HG02642 (cell line): ENCODE data around the gene CDC27.
A peak's percentile ranks its signal among the peaks of the same experiment; 100 is the strongest.
"Not testable (repeated sequence)": the region's sequence is repeated elsewhere in the genome, so short reads cannot be mapped to it uniquely, and the experiment has no call there.

Experiments
- ATAC-seq: cut with Tn5 transposase; IDR thresholded peaks from one replicate; pipeline ENCODE4 v1.9.1; 2021; ENCODE audit warnings: mild to moderate bottlenecking; ENCODE audit not compliant: unreplicated experiment, poor library complexity

CDC27 gene

DNA sequence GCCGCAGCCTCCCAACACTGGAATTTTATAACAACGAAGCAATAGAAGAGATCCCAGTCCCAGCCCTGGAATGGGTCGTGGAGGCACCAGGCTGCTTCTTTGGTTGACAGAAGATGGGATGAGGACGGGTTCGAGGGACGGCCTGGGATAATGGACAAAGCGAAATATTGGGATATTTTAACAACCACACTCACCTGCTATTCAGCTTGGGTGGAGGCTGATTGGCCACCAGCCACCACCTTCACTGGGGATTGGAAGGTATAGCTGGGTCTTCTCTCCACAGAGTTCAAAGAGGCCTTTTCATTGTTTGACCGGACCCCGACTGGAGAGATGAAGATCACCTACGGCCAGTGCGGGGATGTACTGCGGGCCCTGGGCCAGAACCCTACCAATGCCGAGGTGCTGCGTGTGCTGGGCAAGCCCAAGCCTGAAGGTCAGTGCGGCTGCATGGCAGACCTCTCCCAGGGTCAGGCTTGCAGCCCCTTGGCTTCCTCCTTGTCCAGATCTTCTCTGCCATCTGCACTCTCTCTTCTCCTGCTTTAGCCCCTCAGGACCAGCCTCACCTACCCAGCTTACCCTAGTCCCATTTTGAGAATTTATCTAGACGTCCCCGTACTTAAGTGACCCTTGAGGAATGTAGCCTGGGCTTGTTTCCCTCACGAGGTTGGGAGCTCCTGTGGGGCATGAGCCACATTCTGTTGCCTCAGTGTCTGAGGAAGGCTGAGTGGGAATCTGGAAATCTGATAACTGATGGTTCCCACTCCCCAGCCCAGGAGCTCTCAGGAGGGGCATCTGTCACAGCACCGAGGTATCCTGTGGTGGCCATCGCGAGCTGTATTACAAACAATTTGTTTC, 30.8 kb upstream of the CDC27 start:
- no peak for ATAC-seq

DNA sequence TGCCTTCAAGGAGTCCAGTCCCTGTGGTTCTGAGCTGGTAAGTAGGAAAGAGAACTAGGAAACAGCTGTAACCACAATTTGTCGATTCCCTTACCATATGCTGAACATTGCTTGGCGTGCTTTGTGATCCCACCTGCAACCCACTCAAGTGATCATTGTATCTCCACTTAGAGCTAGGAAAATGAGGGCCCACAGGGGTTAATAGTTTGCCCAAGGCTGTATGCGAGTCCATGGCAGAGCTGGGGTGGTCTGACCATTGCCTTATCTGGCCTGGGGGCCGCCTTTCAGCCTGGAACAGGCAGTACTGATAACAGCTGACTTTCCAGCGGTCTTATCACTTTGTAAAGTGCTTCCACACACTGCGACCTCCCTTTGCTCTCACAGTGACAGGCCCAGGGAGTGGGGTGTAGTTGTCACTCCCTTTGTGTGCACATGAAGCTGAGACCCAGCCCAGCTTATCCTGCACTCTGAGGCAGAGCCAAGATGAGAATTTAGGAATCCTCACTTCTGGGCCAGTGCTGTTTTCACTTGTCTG, 29.9 kb upstream of the CDC27 start:
- no peak for ATAC-seq

DNA sequence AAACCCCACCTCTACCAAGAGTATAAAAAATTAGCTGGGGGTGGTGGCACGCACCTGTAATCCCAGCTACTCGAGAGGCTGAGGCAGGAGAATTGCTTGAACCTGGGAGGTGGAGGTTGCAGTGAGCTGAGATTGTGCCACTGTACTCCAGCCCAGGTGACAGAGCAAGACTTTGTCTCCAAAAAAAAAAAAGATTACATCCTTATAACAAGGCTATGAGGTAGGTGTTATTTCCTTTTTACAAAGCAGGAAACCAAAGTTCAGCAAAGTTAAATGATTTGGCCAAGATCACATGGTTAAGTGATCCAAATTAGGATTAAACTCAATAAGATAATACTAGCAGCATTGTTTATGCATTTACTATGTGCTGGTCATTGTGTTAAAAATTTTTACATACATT, 28.2 kb upstream of the CDC27 start:
- ATAC-seq, result not testable (repeated sequence)

DNA sequence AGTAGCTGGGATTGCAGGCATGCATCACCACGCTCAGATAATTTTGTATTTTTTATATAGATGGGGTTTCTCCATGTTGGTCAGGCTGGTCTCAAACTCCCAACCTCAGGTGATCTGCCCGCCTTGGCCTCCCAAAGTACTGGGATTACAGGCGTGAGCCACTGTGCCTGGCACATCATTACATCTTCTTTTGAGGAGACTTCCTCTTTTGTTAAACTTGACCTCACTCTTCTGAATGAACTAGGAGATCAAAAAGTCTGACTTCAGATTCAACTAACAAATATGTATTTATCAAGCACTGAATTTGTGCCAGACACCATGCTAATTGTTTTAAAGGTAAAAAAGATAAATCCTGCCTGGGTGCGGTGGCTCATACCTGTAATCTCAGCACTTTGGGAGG, 27.7 kb upstream of the CDC27 start:
- not testable (repeated sequence) for ATAC-seq

DNA sequence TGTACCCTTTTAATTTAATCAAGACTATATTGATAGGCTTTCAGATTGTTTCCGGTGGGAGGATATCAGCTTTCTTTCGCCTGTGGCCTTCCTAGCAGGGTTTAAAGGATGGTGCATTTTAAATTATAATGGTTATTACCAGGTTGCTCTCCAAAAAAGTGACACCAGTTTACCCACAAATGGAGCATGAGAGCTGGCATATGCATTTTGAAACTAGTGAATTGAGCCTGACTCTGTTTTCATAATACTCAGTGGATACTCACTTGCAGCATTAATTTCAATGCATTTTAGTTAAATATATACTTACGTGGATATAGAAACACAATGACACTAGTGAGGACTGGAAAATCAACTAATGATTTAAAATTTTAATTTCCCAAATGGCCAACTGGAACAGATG, 25.8 kb upstream of the CDC27 start:
- ATAC-seq, result no peak

DNA sequence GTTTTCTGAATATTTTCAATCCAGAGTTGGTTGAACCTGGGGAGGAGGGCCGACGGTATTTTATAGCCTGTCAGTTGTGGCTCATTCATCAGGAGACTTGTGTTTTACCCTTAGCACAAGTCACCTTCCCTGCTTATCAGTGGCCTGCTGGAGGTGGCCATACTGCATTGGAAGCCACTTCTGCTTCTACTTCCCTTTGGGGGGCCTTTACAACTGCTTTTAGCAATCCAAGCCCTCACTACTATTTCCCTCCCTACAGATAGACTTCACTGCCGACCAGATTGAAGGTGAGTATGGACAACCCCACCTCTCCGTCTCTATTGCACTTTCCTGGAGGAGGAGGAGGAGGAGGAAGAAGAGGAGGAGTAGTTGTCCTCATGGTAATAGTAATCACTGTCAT, 24.4 kb upstream of the CDC27 start:
- no peak for ATAC-seq

DNA sequence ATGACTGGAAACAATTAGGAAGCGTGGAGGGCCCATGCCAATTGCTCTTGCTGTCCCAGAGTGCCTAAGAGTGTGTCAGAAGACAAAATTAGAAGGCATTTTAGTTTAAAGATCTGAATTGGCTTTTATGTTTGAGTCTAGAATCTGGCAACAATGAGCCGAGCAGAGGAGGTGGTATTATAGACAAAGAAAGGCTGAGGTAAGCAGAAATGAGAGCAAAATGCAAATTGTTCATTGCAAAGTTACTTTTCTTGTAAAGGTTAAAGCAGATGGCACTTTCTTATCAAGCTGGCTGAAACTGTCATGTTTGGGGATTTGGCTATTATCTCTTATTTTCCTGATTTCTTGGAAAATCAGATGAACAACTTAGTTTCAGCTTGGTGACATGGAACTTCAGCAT, 23.4 kb upstream of the CDC27 start:
- no peak for ATAC-seq

DNA sequence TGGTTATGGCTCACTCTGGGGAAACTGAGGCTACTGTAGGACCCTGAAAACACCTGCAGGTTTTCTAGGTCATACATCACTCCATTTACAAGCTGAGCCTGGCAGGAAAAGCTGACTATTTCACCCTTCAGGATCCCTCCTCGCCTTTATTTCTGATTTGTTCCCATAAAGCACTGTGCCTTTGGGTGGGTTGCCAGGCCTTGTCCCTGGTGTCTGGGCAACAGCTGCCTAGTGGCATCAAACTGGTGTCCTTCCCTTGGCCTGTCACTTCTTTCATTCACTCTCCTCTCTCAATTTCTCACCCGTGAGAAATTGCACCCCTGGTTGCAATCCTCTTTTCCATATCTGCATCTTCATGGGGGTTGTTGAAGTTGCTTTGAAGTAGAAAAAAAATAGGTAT, 21.7 kb upstream of the CDC27 start:
- ATAC-seq, result no peak

DNA sequence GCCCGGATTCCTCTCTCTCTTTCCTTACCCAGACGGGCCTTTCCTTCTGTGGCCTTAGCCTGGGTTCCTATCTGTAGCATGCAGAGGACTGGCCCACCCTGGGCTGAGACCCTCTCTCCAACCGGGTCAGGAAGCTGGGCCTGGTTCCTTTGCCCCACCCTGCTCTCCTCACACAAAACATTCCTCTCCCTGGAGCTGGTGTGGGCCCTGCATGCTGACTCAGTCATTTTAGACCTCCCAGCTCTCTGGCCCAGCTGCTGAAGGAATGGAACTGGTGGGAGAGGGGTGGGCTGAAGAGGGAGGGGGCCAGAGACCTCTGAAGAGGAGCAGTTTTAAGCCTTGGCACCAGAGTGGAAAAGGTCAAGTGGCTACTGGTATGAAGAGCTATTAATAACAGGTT, 21.0 kb upstream of the CDC27 start:
- ATAC-seq, result no peak

DNA sequence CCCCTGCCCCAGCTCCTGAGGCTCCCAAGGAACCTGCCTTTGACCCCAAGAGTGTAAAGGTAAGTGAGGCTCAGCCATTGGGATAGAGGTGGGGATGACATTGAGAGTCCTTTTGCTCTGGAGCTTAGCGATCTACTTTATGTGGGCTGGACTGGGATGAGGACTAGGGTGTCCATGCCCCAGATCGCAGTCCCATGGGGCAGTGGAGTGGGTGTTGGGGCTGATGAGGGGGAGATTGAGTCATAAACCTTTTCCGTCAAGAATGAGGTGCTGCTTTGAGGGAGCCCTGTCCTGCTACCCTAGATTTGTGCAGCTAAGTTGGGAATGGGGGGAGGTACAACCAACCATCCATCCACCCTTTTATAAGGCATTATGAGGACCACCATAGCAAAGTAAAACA, 20.4 kb upstream of the CDC27 start:
- no peak for ATAC-seq

DNA sequence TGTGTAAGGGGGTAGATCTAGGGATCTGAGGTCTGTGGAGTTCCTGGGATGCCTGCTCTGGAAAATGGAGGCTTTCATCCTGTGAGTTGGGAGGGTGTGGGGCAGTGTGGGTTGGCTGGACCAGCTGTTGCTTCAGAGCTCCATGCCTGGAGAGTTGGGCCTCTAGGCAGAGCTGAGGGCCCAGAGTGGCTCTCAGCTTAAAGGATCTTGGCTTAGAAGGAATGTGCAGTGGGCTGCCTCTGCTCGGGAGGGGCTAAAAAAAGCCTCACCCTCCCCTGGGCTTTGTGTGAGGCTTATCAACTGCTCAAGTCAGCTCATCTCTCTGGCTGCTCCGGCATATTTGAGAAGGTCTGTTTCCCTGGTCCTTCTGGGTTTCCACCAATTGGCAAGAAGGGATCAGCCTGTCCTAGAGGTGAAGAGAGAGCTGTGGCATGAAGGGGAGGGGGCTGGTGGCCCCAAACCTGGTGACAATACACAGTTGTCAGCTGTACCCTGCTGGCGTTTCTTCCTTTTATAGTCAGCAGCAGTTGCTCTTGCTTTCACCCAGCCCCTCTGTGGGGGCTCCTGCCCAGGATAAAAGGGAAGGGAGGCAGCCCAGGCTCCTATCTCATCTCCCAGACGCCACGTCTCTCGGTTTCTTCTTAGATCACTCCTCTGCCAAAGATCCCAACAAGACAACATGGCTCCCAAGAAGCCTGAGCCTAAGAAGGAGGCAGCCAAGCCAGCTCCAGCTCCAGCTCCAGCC, 19.8 kb upstream of the CDC27 start, which contains the start of gene MYL4:
MYL4 (plus strand) TSS at position 605 of the 745 bp plus-strand sequence; CDS start at position 680, 75 bp downstream.
- no peak for ATAC-seq

DNA sequence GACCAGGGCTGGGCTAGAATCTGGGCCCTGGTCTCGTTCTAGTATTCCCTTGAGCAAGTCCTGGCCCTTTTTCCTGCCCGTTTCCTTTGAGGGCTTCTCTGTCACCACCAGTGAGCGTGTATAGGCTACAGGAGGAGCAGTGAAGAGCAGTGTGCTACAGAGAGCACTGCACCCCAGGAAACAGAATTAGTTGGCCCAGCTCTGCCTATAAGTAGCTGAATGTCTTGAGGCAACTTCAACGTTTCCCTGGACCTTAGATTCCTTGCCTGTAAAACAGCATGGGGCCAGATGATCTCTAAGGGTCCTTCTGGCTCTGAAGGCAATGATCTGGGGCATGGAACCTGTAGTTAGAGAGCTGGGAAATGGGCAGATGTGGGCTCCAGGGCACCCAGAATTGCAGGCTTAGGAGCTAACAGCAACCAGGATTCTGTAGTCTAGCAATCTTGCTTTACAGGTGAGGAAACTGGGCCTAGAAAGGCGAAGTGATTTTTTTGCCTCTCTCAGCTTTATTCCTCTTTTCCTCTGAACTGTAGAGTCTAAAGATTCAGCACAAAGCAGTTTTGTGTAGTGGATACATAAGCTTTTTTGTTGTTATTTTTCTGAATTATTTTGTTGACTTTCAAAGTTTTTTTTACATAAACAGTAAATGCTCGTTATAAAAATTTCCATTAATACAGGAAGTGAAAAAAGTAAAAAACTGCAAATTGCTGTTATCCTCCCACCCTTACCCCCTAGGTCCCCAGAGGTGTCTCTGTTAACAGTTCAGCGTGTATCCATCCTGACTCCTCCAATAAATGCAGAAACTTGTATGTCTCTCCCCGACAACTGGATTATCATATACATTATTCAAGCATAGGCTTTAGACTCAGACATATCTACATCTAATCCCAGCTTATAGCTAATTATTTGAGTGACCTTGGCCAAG, 18.3 kb upstream of the CDC27 start:
- no peak for ATAC-seq

DNA sequence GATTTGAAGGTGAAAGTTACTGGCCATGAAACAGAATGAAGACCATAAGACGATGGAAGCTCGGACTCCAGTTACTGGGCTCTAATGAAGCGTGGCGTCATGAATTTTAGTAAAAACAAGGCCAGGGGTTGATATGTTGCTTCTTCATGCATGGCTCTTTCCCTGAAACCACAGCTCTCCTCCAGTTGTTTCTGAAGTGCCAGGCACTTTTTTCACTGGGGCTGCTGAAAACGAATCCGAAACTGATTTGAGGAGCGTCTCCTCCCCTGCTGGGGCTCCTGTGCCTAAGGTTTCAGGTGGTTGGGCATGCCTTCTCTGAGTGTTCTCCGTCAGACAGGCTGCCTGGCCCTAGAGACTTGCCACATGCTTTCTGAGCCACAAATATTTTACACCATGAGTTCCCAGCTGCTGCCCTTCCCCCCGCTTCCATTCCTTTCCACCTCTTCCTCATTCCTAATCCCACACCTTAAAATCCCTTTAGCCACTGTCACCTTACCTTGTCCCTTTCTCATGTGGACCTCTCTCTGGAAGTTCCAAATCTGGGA, 16.4 kb upstream of the CDC27 start:
- ATAC-seq, result peak; percentile 52

DNA sequence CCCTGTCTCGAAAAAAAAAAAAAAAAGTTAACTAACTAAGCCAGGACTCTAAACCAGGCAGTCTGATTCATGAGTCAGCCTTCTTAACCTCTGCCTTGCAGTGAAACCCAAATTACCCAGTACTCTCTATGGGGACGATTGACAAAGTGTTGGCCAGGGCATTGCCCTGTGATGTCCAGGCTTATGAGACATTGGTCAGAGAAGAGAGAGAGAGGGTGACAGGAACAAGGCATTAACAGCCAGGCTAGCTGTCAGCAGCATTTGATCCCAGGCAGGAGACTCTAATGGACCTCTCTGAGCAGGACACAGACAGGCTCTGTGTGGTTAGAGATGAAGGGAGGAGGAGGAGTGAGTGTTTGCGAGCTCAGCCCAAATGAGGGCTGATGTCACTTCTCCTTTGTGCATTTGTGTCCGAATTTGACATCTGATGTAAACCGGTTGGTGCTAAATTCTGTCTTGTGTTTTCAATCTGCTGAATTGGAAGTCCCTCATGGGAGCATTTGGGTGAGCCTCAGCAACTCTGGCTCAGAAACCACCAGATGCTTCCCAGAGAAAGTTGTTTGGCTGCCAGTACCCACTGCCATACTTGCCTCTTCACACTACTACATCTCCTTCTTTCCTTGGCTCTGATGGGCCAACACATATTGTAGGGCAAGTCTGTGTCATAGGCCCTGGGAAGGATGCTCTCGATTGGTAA, 15.8 kb upstream of the CDC27 start:
- peak; percentile 51 for ATAC-seq

DNA sequence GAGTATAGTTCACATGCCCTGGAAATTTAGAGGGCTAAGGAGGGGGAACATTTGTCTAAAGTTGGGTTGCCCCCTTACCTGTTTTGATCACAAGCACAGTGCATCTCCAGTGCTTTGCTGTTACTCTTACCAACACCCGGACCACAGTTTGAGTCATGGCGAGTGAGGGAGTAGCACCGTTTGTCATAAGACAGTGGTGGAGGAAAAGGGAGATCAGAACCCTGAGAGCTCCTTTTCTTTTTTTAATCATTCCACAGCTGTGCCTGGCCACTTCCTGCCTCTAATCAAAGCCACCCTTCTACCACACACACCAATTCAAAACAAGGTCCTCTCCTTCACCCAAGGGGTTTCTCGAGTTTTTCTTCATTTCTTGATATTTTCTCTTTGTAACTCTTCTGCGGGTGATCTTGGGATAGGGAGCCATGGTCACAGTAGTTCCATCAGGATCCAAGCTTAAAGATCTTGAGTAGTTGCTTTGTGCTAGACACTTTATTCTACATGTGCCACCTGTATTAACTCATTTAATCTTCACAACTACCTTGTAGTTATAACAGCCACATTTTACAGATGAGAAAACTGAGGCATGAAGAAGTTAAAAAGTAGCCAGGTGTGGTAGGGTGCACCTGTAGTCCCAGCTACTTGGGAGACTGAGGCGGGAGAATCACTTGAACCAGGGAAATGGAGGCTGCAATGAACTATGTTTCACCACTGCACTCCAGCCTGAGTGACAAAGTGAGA, 15.1 kb upstream of the CDC27 start:
- ATAC-seq, result no peak

DNA sequence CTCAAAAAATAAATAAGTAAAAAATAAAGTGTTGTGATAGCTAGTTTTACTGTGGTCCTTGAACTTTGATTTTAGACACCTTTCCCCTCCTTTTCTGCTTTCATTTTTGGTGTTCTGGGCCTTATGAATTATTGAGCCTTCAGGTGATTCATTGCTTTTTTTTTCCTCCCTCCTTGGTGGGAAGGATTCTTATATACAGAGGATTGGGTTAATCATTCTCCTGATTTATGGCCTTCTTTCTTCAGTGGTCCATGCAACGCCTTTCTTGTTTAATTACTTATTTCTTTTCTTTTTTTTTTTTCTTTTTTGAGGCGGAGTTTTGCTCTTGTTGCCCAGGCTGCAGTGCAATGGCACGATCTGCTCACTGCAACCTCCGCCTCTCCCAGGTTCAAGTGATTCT, 12.1 kb upstream of the CDC27 start:
- ATAC-seq, result no peak

DNA sequence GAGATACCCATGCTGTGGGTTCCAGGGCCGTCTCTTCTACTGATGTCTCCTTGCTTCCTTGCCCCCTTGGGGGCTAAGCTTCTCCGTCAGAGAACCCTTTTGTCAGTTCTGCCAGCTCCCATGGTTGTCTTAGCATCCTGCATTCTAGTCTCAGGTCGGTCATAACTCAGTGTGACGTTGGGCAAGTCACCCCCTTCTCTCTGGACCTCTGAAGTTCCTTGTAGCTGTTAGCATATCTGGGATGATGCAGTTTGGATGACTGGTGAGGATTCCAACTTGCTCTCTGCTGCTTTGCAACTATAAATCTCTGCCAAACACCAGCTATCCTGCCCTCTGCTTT, 11.2 kb upstream of the CDC27 start:
- no peak for ATAC-seq

DNA sequence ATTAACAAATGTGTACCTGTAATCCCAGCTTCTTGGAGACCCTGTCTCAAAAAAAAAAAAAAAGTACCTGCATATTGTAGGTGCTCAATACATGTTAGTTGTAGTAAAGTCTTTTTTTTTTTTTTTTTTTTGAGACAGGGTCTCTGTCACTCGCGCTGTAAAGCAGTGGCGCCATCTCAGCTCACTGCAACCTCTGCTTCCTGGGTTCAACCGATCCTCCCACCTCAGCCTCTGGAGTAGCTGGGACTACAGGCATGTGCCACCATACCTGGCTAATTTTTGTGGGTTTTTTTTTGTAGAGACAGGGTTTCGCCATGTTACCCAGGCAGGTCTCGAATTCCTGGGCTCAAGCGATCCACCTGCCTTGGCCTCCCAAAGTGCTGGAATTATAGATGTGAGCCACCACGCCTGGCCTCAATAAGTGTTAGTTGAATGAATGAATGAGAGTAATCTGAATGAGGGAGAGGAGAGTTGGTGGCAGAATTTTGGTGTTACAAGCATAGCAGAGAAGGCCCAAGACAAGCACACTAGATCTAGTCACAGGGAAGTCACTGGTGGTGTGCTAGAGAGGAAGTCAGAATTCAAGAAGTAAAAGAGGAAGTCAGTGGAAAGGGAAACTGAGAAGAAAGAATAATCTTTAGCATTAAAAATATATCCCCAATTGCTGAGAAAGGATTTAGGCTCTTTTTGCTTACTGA, 10.7 kb upstream of the CDC27 start:
- no peak for ATAC-seq
